NCI-H2107 treated with DMSO at 0.1 percent for 48 hours (cell line): Measurements from ENCODE around the gene STX8.

Experiments
- DNase-seq: peaks from one replicate; lab custom pipeline; 2025; ENCODE audit not compliant: unreplicated experiment; lab: John Stamatoyannopoulos, UW

Gene STX8

GRCh38 chr17:9307313-9307998 is 268.2 kb downstream of the STX8 start:
- no peak for DNase-seq

- DNase-seq: no peak
Measured at GRCh38 chr17:9306086-9306485, 269.5 kb downstream of the STX8 start.

GRCh38 chr17:9299695-9300094 is 275.9 kb downstream of the STX8 start:
- no peak for DNase-seq

GRCh38 chr17:9298776-9299295 is 276.8 kb downstream of the STX8 start:
- DNase-seq: no peak

- DNase-seq: no peak
Measured at GRCh38 chr17:9298135-9298534, 277.5 kb downstream of the STX8 start.

- DNase-seq: no peak
Measured at GRCh38 chr17:9294661-9295210, 280.9 kb downstream of the STX8 start.

- DNase-seq: no peak
Measured at GRCh38 chr17:9292561-9292941, 283.1 kb downstream of the STX8 start.

GRCh38 chr17:9291912-9292560 is 283.6 kb downstream of the STX8 start:
- no peak for DNase-seq

GRCh38 chr17:9290226-9290613 is 285.4 kb downstream of the STX8 start:
- DNase-seq: no peak

GRCh38 chr17:9287306-9287705 is 288.3 kb downstream of the STX8 start:
- DNase-seq: no peak

GRCh38 chr17:9286434-9286833 is 289.2 kb downstream of the STX8 start:
- DNase-seq: no peak

- no peak for DNase-seq
Measured at GRCh38 chr17:9285602-9286427, 289.8 kb downstream of the STX8 start.

GRCh38 chr17:9284884-9285283 is 290.7 kb downstream of the STX8 start:
- DNase-seq: no peak

- no peak for DNase-seq
Measured at GRCh38 chr17:9283909-9284308, 291.7 kb downstream of the STX8 start.

- DNase-seq: no peak
Measured at GRCh38 chr17:9279893-9280292, 295.7 kb downstream of the STX8 start.

- no peak for DNase-seq
Measured at GRCh38 chr17:9274973-9275372, 300.6 kb downstream of the STX8 start.

GRCh38 chr17:9273428-9274391 is 301.9 kb downstream of the STX8 start:
- no peak for DNase-seq

- DNase-seq: no peak
Measured at GRCh38 chr17:9272501-9273200, 303.0 kb downstream of the STX8 start.

GRCh38 chr17:9271989-9272388 is 303.6 kb downstream of the STX8 start:
- DNase-seq: no peak

- no peak for DNase-seq
Measured at GRCh38 chr17:9270921-9271320, 304.7 kb downstream of the STX8 start.
